Calu3 (cell line): Measurements from ENCODE around the gene CENPU. TPM values are rescaled to one million over a fixed set of nuclear protein-coding genes. Genes with fewer than 3 reads are reported as not detected.
"Not testable (repeated sequence)": the region's sequence is repeated elsewhere in the genome, so short reads cannot be mapped to it uniquely, and the experiment has no call there.

Experiments
- Bru-seq: library from RNA; stranded (reverse); fragments of 400-500 nt; gene quantifications from one replicate; lab custom pipeline; 2021; lab: Mats Ljungman, UMichigan
- BruChase-seq, 2 experiments: library from RNA; stranded (reverse); fragments of 400-500 nt; gene quantifications; one replicate each; lab custom pipeline; 2021; lab: Mats Ljungman, UMichigan
- BruUV-seq: library from RNA; stranded (reverse); fragments of 400-500 nt; replicated peaks from 2 replicates; lab custom pipeline; 2021; lab: Mats Ljungman, UMichigan
- CTCF ChIA-PET: fragments of 300-600 bp; sonication (Branson Sonifier 250); formaldehyde crosslinking; loops from one replicate; lab custom pipeline; 2022; ENCODE audit warnings: antibody characterized with exemption; lab: Charles Lee
- DNase-seq: peaks from one replicate; pipeline ENCODE4 v3.0.0; 2022
- H3K27ac Mint-ChIP-seq: one replicate; pipeline ENCODE4 v1.8.0; 2022; ENCODE audit warnings: mixed read lengths; ENCODE audit not compliant: unreplicated experiment
- H3K27me3 Mint-ChIP-seq: one replicate; pipeline ENCODE4 v1.8.0; 2022; ENCODE audit warnings: mixed read lengths; ENCODE audit not compliant: unreplicated experiment
- H3K36me3 Mint-ChIP-seq: one replicate; pipeline ENCODE4 v1.8.0; 2022; ENCODE audit warnings: mild to moderate bottlenecking, moderate library complexity, mixed read lengths; ENCODE audit not compliant: insufficient read depth, unreplicated experiment
- H3K4me1 Mint-ChIP-seq: one replicate; pipeline ENCODE4 v1.8.0; 2022; ENCODE audit warnings: mild to moderate bottlenecking, low read depth, mixed read lengths; ENCODE audit not compliant: unreplicated experiment
- H3K4me3 Mint-ChIP-seq: one replicate; pipeline ENCODE4 v1.8.0; 2022; ENCODE audit warnings: mild to moderate bottlenecking, low read depth, moderate library complexity, mixed read lengths; ENCODE audit not compliant: unreplicated experiment
- H3K9me3 Mint-ChIP-seq: one replicate; pipeline ENCODE4 v1.8.0; 2022; ENCODE audit warnings: low read depth, mixed read lengths; ENCODE audit not compliant: unreplicated experiment
- CTCF ChIP-seq: fragments of 200-600 bp; IDR thresholded peaks from one replicate; pipeline ENCODE4 v1.8.0; 2022; ENCODE audit warnings: antibody characterized with exemption; ENCODE audit not compliant: unreplicated experiment
- intact Hi-C: fragments of 100-400 bp; cut with micrococcal nuclease; formaldehyde crosslinking; loops from one replicate; pipeline ENCODE4 v1.10.0; 2022; ENCODE audit not compliant: unreplicated experiment
- long read RNA-seq: library from polyadenylated mRNA; stranded (forward); transcript quantifications from one replicate; pipeline ENCODE4 v2.0.0, GENCODE V29; 2022
- total RNA-seq: library from RNA; stranded (reverse); gene quantifications from 2 replicates; pipeline ENCODE4 v1.2.3, GENCODE V29; 2022

Gene CENPU, protein sequence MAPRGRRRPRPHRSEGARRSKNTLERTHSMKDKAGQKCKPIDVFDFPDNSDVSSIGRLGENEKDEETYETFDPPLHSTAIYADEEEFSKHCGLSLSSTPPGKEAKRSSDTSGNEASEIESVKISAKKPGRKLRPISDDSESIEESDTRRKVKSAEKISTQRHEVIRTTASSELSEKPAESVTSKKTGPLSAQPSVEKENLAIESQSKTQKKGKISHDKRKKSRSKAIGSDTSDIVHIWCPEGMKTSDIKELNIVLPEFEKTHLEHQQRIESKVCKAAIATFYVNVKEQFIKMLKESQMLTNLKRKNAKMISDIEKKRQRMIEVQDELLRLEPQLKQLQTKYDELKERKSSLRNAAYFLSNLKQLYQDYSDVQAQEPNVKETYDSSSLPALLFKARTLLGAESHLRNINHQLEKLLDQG
- total RNA-seq, result 61.3 and 79.2 TPM in 2 replicates
- percentile 92 among the genes with signal in this experiment for Bru-seq, nascent RNA
- BruChase-seq, experiment 1, labeled RNA remaining after a 6-hour chase, result percentile 76 among the genes with signal in this experiment
- BruChase-seq, experiment 2, labeled RNA remaining after a 2-hour chase, result percentile 81 among the genes with signal in this experiment
- long read RNA-seq, transcript CENPU-201 (13 exons, 1,998 nt), result major isoform, 123 of 147 reads
- long read RNA-seq, transcript CENPU-205 (12 exons, 1,549 nt), result minor isoform, 7 of 147 reads
- long read RNA-seq, partial matches to known transcripts, result 3 of 147 reads
- long read RNA-seq, other reads (novel, unspliced or antisense), result 12 of 147 reads

- no peaks in the 10 kb centered on the region for H3K9me3 Mint-ChIP-seq
- no TSS peak for BruUV-seq
- peak within 1 kb of the TSS; percentile 96 for H3K4me3 Mint-ChIP-seq
- CTCF ChIA-PET, result interaction anchor here (0.5 to 1.4 kb wide), 5 partner anchors 12 to 469 kb away, joined by 3 to 13 read pairs (median 3); no protein-coding TSS in a partner anchor
- peak; percentile 93 for DNase-seq
- H3K36me3 Mint-ChIP-seq, result peaks cover 43% of the 10 kb centered on the region
- peak within 1 kb of the TSS; percentile 90 for H3K27ac Mint-ChIP-seq
- intact Hi-C loops, result no loop called here
- no peaks in the 10 kb centered on the region for H3K4me1 Mint-ChIP-seq
- TF ChIP-seq CTCF, result no peak
- no peaks in the 10 kb centered on the region for H3K27me3 Mint-ChIP-seq
Measured at GRCh38 chr4:184733654-184734524, at the start of gene CENPU. TSS of gene CENPU (minus strand) at chr4:184734096. CDS start at chr4:184734062, 34 bp downstream.

DNA sequence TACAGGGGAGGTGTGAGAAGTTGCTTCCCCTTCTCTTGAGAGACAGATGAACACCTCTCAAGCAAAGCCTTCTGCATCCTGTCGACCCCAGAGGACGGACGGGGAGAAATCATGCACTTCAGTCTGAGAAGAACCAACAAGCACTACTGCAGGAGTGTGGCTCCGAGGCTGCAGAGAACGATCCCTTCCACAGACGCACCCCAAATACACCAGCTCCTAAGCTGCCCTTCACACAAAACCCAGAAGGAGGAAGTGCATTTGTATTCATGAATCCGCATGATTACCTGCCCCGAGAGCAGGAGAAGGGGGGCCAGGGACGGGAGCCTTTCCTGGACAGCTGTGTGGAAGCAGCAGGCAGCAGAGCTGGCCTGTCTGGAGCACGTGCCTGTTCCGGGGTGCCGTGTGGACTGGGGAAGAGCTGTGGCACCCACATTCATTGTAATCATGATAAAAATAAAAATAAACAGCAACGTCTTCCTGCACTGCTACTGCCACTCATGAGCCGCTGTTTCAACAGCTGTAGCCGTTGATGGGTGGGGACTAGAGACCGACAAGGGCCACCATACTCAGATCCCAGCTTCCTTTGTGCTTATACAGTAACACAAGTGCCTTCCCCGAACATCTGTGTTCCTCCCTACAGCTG, 49.0 kb upstream of the CENPU start:
- intact Hi-C loops, result no loop called here
- no peak overlapping the region for H3K27ac Mint-ChIP-seq
- TF ChIP-seq CTCF, result no peak

GRCh38 chr4:184779160-184779559, 45.3 kb upstream of the CENPU start:
- CTCF ChIA-PET, H3K27ac Mint-ChIP-seq, BruUV-seq: not testable (repeated sequence)

More for the DNA sequence above, 49.0 kb upstream of the CENPU start:
- no peak for DNase-seq
- Mint-ChIP-seq H3K36me3 (no peaks in the 10 kb centered on the region), H3K27me3 (no peaks in the 10 kb centered on the region), H3K9me3 (no peaks in the 10 kb centered on the region), H3K4me1 (no peaks in the 10 kb centered on the region), H3K4me3 (no peak overlapping the region)
- CTCF ChIA-PET, result no interaction called here
- BruUV-seq, result no TSS peak

DNA sequence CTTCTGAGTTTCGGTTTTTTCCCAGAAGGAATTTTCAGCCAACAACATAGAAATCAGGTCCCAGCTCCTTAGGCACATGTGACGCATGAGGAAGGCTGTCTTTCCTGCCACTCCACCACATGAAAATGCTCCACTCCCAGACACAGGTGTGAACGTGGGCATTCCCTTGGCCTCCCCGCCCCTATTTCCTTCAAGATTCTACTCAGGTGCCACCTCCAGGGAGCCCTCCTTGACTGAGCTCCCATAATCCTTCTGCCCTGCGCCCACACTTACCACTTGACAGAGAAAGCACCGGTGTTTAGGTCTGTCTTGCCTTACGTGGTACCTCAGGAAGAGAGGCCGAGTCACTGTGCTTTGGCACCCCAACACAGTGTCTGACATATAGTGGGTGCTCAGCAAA, 44.4 kb upstream of the CENPU start:
- no peaks in the 10 kb centered on the region for H3K36me3 Mint-ChIP-seq
- no peak for TF ChIP-seq CTCF
- H3K4me1 Mint-ChIP-seq, result no peaks in the 10 kb centered on the region
- H3K27me3 Mint-ChIP-seq, result no peaks in the 10 kb centered on the region
- intact Hi-C loops, result no loop called here
- CTCF ChIA-PET, result no interaction called here
- no peak overlapping the region for H3K27ac Mint-ChIP-seq
- no peaks in the 10 kb centered on the region for H3K9me3 Mint-ChIP-seq
- H3K4me3 Mint-ChIP-seq, result no peak overlapping the region
- DNase-seq, result no peak
- BruUV-seq, result no TSS peak

More at GRCh38 chr4:184779160-184779559, 45.3 kb upstream of the CENPU start:
- intact Hi-C loops, H3K36me3 Mint-ChIP-seq, H3K9me3 Mint-ChIP-seq, DNase-seq, H3K27me3 Mint-ChIP-seq, H3K4me3 Mint-ChIP-seq, H3K4me1 Mint-ChIP-seq: not testable (repeated sequence)
